ENCODE measurements around the gene SDK1. TPM values are rescaled to one million over a fixed set of nuclear protein-coding genes. Genes with fewer than 3 reads are reported as not detected.

Gene SDK1
- total and polyA plus RNA-seq, 2 experiments from 2014 or later, result not detected

DNA sequence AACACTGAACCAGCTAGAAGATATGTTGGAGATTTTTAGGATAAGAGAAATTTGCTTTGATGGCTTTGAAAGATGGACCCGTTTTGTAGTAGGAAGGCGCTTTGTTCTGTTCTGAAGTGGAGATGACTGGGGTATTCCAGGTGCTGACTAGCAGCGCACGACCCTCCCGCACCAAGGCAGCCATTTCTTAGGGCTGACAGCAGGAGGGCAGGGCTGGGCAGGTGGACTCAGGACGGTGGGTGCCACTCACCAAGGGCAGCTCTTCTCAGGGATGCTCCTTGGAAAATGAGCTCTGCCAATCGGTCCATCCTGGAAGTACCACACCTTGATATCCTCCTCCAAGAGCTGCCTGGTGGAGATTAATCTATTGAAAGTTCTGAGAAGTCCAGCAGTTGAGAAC is 917.4 kb downstream of the SDK1 start:
- in situ Hi-C loops (cut with MboI), result no loop called here
- WGBS, 2 experiments (ENCODE audit: low coverage in 1 of 2, low lambda C conversion rate in 2 of 2, missing lambda C conversion rate in 2 of 2), result 57 to 63% methylated on average over 7 of the region's 7 CpGs
- H3K9me3 ChIP-seq (ENCODE audit: low read depth), result no peaks in the 10 kb centered on the region

DNA sequence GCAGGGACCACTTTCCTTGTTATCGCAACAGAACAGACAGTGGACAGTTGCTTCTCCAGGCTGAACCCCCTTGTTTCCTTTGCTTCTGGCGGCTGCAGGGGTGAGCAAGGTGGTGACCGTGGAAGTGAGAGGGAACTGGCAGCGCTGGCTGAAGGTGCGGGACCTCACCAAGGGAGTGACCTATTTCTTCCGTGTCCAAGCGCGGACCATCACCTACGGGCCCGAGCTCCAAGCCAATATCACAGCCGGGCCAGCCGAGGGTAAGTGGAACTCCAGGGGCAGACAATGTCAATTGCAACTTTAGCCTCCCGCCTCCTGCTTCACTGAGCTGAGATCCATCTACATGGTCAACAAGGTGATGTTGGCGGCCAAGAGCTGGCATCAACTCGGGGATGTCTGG is 919.0 kb downstream of the SDK1 start:
- 62 to 64% methylated on average over 15 of the region's 15 CpGs for WGBS, 2 experiments (ENCODE audit: low coverage in 1 of 2, low lambda C conversion rate in 2 of 2, missing lambda C conversion rate in 2 of 2)
- H3K36me3 ChIP-seq (ENCODE audit: low read depth), result no peaks in the 10 kb centered on the region
- no peak overlapping the region for H3K9ac ChIP-seq
- H3K4me2 ChIP-seq (ENCODE audit: unreplicated experiment), result no peak overlapping the region
- no peak overlapping the region for H2AFZ ChIP-seq
- no peaks in the 10 kb centered on the region for H3K27me3 ChIP-seq (replicated peaks; ENCODE audit: insufficient read depth)
- H4K20me1 ChIP-seq (ENCODE audit: insufficient read depth), result no peaks in the 10 kb centered on the region
- in situ Hi-C loops (cut with MboI), result no loop called here
- no peaks in the 10 kb centered on the region for H3K9me3 ChIP-seq (ENCODE audit: low read depth)
- TF ChIP-seq EZH2 (IDR thresholded peaks at IDR 0.05; ENCODE audit: insufficient read depth, poor library complexity, severe bottlenecking), result no peak
- TF ChIP-seq EZH2phosphoT487 (IDR thresholded peaks at IDR 0.05; ENCODE audit: insufficient read depth, low read depth), result no peak
- no peak for DNase-seq
- H3K4me1 ChIP-seq (ENCODE audit: insufficient read depth), result no peaks in the 10 kb centered on the region
- no peaks in the 10 kb centered on the region for H3K79me2 ChIP-seq (ENCODE audit: insufficient read depth)
- no peak overlapping the region for H3K27ac ChIP-seq
- no peaks in the 10 kb centered on the region for H3F3A ChIP-seq (ENCODE audit: insufficient read depth)
- H3K9me2 ChIP-seq (ENCODE audit: insufficient read depth), result no peaks in the 10 kb centered on the region
- H3K4me3 ChIP-seq, result no peak overlapping the region

More for the DNA sequence above, 917.4 kb downstream of the SDK1 start:
- Histone ChIP-seq H3K4me2 (ENCODE audit: unreplicated experiment) (no peak overlapping the region), H3K36me3 (ENCODE audit: low read depth) (no peaks in the 10 kb centered on the region), H3K9ac (no peak overlapping the region), H3K79me2 (ENCODE audit: insufficient read depth) (no peaks in the 10 kb centered on the region), H2AFZ (no peak overlapping the region), H3F3A (ENCODE audit: insufficient read depth) (no peaks in the 10 kb centered on the region), H3K9me2 (ENCODE audit: insufficient read depth) (no peaks in the 10 kb centered on the region), H3K4me3 (no peak overlapping the region), H3K27ac (no peak overlapping the region), H3K4me1 (ENCODE audit: insufficient read depth) (no peaks in the 10 kb centered on the region), H3K27me3 (replicated peaks; ENCODE audit: insufficient read depth) (no peaks in the 10 kb centered on the region), H4K20me1 (ENCODE audit: insufficient read depth) (no peaks in the 10 kb centered on the region)
- DNase-seq, result no peak
- TF ChIP-seq EZH2 (IDR thresholded peaks at IDR 0.05; ENCODE audit: insufficient read depth, poor library complexity, severe bottlenecking) (no peak), EZH2phosphoT487 (IDR thresholded peaks at IDR 0.05; ENCODE audit: insufficient read depth, low read depth) (no peak)

DNA sequence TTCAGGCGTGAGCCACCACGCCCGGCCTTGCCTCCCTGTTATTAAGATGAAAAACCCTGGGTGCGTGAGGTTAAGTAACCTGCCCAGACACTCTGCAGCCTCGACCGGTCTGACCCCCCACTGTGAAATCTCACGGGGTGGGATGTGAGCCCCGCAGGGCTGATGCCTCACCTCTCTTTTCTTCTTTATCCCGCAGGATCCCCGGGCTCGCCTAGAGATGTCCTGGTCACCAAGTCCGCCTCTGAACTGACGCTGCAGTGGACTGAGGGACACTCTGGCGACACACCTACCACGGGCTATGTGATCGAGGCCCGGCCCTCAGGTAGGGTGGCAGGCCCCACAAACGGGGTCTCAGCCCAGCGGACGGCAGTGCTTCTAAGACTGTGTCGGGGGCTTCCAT is 920.0 kb downstream of the SDK1 start:
- in situ Hi-C loops (cut with MboI), result no loop called here
- no peak for TF ChIP-seq EZH2phosphoT487 (IDR thresholded peaks at IDR 0.05; ENCODE audit: insufficient read depth, low read depth)
- no peak for TF ChIP-seq EZH2 (IDR thresholded peaks at IDR 0.05; ENCODE audit: insufficient read depth, poor library complexity, severe bottlenecking)
- Histone ChIP-seq H3K9ac (no peak overlapping the region), H3K4me3 (no peak overlapping the region), H3K79me2 (ENCODE audit: insufficient read depth) (no peaks in the 10 kb centered on the region), H3K4me2 (ENCODE audit: unreplicated experiment) (no peak overlapping the region), H2AFZ (no peak overlapping the region), H4K20me1 (ENCODE audit: insufficient read depth) (no peaks in the 10 kb centered on the region), H3F3A (ENCODE audit: insufficient read depth) (no peaks in the 10 kb centered on the region), H3K27ac (no peak overlapping the region), H3K4me1 (ENCODE audit: insufficient read depth) (no peaks in the 10 kb centered on the region), H3K36me3 (ENCODE audit: low read depth) (no peaks in the 10 kb centered on the region), H3K9me3 (ENCODE audit: low read depth) (no peaks in the 10 kb centered on the region), H3K9me2 (ENCODE audit: insufficient read depth) (no peaks in the 10 kb centered on the region), H3K27me3 (replicated peaks; ENCODE audit: insufficient read depth) (no peaks in the 10 kb centered on the region)
- WGBS, 2 experiments (ENCODE audit: low coverage in 1 of 2, low lambda C conversion rate in 2 of 2, missing lambda C conversion rate in 2 of 2), result 66 to 69% methylated on average over 17 to 21 of the region's 21 CpGs
- DNase-seq, result no peak

DNA sequence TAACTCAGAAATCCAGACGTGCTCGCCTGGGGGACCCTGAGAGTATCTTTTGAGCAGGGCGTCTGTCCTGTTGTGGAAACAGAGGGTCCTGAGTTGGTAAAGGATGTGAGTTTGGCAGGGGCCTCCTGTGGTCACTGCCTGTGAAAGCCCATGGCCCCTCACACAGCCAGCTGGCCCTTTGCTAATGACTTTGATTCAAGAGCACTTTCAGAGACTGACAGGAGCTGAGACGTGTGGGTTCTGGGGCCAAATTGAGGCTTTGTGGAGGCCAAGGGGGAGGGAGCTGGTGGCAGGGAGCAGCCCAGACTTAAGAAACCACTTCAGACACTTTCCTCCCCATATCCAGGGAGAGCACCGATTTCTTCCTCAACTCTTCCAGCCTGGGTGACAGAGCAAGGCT is 921.6 kb downstream of the SDK1 start:
- no peak overlapping the region for H3K4me3 ChIP-seq
- no peak overlapping the region for H2AFZ ChIP-seq
- no peak overlapping the region for H3K27ac ChIP-seq
- 39 to 47% methylated on average over 5 of the region's 5 CpGs for WGBS, 2 experiments (ENCODE audit: low coverage in 1 of 2, low lambda C conversion rate in 2 of 2, missing lambda C conversion rate in 2 of 2)
- H3K4me1 ChIP-seq (ENCODE audit: insufficient read depth), result no peaks in the 10 kb centered on the region
- H3K9me3 ChIP-seq (ENCODE audit: low read depth), result no peaks in the 10 kb centered on the region
- DNase-seq, result no peak
- no peaks in the 10 kb centered on the region for H3F3A ChIP-seq (ENCODE audit: insufficient read depth)
- no peaks in the 10 kb centered on the region for H3K9me2 ChIP-seq (ENCODE audit: insufficient read depth)
- H3K36me3 ChIP-seq (ENCODE audit: low read depth), result no peaks in the 10 kb centered on the region
- H3K4me2 ChIP-seq (ENCODE audit: unreplicated experiment), result no peak overlapping the region
- in situ Hi-C loops (cut with MboI), result no loop called here
- no peaks in the 10 kb centered on the region for H3K79me2 ChIP-seq (ENCODE audit: insufficient read depth)
- no peak for TF ChIP-seq EZH2phosphoT487 (IDR thresholded peaks at IDR 0.05; ENCODE audit: insufficient read depth, low read depth)
- no peak for TF ChIP-seq EZH2 (IDR thresholded peaks at IDR 0.05; ENCODE audit: insufficient read depth, poor library complexity, severe bottlenecking)
- H3K27me3 ChIP-seq (replicated peaks; ENCODE audit: insufficient read depth), result no peaks in the 10 kb centered on the region
- H3K9ac ChIP-seq, result no peak overlapping the region
- H4K20me1 ChIP-seq (ENCODE audit: insufficient read depth), result no peaks in the 10 kb centered on the region

DNA sequence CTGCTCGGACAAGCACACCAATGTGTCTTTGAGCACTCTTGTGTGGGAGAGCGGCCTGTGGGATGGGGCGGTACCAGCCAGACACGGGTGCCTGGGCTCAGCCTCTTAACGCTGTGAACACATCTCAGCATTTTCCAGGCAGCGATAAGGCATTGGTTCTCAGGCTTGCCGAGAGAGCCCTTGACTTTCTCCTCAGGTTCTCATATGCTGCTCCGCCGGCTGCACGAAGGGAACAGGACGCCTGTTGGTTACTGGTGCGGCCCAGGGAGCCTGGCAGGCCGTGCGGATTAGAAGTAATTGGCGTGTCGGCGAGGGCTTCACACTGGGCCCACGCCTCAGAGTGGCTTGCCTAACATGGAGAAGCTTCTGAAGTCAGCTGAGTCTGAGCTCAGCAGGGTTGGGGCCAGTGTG is 924.3 kb downstream of the SDK1 start:
- Histone ChIP-seq H4K20me1 (ENCODE audit: insufficient read depth) (no peaks in the 10 kb centered on the region), H3F3A (ENCODE audit: insufficient read depth) (no peaks in the 10 kb centered on the region), H3K27me3 (replicated peaks; ENCODE audit: insufficient read depth) (no peaks in the 10 kb centered on the region), H3K4me2 (ENCODE audit: unreplicated experiment) (no peak overlapping the region), H3K36me3 (ENCODE audit: low read depth) (no peaks in the 10 kb centered on the region), H3K79me2 (ENCODE audit: insufficient read depth) (no peaks in the 10 kb centered on the region), H2AFZ (no peak overlapping the region), H3K9me2 (ENCODE audit: insufficient read depth) (no peaks in the 10 kb centered on the region), H3K9me3 (ENCODE audit: low read depth) (no peaks in the 10 kb centered on the region), H3K4me3 (no peak overlapping the region), H3K9ac (no peak overlapping the region), H3K27ac (no peak overlapping the region), H3K4me1 (ENCODE audit: insufficient read depth) (no peaks in the 10 kb centered on the region)
- in situ Hi-C loops (cut with MboI), result no loop called here
- no peak for DNase-seq
- 65 to 71% methylated on average over 18 of the region's 18 CpGs for WGBS, 2 experiments (ENCODE audit: low coverage in 1 of 2, low lambda C conversion rate in 2 of 2, missing lambda C conversion rate in 2 of 2)
- no peak for TF ChIP-seq EZH2phosphoT487 (IDR thresholded peaks at IDR 0.05; ENCODE audit: insufficient read depth, low read depth)
- TF ChIP-seq EZH2 (IDR thresholded peaks at IDR 0.05; ENCODE audit: insufficient read depth, poor library complexity, severe bottlenecking), result no peak

Data from GM23248 (cell line).